Calu3 (cell line): ENCODE measurements around the gene KLC1. TPM values are rescaled to one million over a fixed set of nuclear protein-coding genes. Genes with fewer than 3 reads are reported as not detected.

Experiments
- BruUV-seq: library from RNA; stranded (reverse); fragments of 400-500 nt; replicated peaks from 2 replicates; lab custom pipeline; 2021; lab: Mats Ljungman, UMichigan
- CTCF ChIA-PET: fragments of 300-600 bp; sonication (Branson Sonifier 250); formaldehyde crosslinking; loops from one replicate; lab custom pipeline; 2022; ENCODE audit warnings: antibody characterized with exemption; lab: Charles Lee
- DNase-seq: peaks from one replicate; pipeline ENCODE4 v3.0.0; 2022
- H3K27ac Mint-ChIP-seq: one replicate; pipeline ENCODE4 v1.8.0; 2022; ENCODE audit warnings: mixed read lengths; ENCODE audit not compliant: unreplicated experiment
- H3K27me3 Mint-ChIP-seq: one replicate; pipeline ENCODE4 v1.8.0; 2022; ENCODE audit warnings: mixed read lengths; ENCODE audit not compliant: unreplicated experiment
- H3K36me3 Mint-ChIP-seq: one replicate; pipeline ENCODE4 v1.8.0; 2022; ENCODE audit warnings: mild to moderate bottlenecking, moderate library complexity, mixed read lengths; ENCODE audit not compliant: insufficient read depth, unreplicated experiment
- H3K4me1 Mint-ChIP-seq: one replicate; pipeline ENCODE4 v1.8.0; 2022; ENCODE audit warnings: mild to moderate bottlenecking, low read depth, mixed read lengths; ENCODE audit not compliant: unreplicated experiment
- H3K4me3 Mint-ChIP-seq: one replicate; pipeline ENCODE4 v1.8.0; 2022; ENCODE audit warnings: mild to moderate bottlenecking, low read depth, moderate library complexity, mixed read lengths; ENCODE audit not compliant: unreplicated experiment
- H3K9me3 Mint-ChIP-seq: one replicate; pipeline ENCODE4 v1.8.0; 2022; ENCODE audit warnings: low read depth, mixed read lengths; ENCODE audit not compliant: unreplicated experiment
- intact Hi-C: fragments of 100-400 bp; cut with micrococcal nuclease; formaldehyde crosslinking; loops from one replicate; pipeline ENCODE4 v1.10.0; 2022; ENCODE audit not compliant: unreplicated experiment
- total RNA-seq: library from RNA; stranded (reverse); gene quantifications from 2 replicates; pipeline ENCODE4 v1.2.3, GENCODE V29; 2022
- TF ChIP-seq, protein P1 (sequence below): fragments of 200-600 bp; IDR thresholded peaks from one replicate; pipeline ENCODE4 v1.8.0; 2022; ENCODE audit warnings: antibody characterized with exemption; ENCODE audit not compliant: unreplicated experiment

Gene KLC1
- total RNA-seq, 1 experiment from 2014 or later = 124 TPM

DNA sequence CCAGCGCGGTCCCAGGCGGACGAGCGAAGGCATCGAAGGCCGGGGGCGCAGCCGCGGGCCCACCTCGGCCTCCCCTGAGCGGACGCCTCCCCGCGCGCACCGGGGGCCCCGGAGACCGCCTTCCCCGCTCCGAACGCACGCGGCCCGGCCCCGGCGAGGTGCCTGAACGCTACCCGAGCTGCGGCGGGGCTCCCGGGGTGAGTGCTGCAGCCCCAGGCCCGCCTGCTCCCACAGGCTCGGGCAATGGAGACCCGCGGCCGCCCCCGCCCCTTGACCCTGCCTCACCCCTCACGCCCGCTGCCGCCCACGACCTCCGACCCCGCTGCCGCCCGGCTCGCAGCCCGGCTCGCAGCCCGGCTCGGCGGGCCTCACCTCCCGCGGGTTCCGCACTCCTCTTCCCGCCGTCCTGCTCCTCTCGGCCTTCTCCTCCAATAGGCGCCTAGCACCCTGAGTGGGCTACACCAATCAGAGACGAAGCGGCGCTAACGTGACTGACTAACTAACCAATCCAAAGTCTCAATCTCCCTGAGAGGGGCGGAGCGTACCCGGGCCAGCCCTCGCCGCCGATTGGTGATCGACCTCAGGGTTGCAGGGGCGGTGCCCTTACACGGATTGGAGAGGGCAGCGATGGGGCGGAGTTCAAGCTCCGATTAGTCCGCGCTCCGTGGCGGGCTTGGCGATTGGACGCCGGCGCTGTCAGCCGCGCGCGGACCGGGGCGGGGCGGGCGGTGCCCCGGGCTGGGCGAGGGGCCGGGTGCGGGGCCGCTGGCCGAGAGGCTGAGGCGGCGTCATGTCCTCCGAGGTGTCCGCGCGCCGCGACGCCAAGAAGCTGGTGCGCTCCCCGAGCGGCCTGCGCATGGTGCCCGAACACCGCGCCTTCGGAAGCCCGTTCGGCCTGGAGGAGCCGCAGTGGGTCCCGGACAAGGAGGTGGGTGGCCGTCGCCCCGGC is 86.3 kb downstream of the KLC1 start, which contains the start of the genes XRCC3 and ZFYVE21:
Gene XRCC3 (minus strand): TSS at position 400 of the 949 bp plus-strand sequence. CDS start 4,364 bp downstream, outside the sequence.
Gene ZFYVE21 (plus strand): TSS at position 759 of the 949 bp plus-strand sequence. CDS start 32 bp downstream, at position 791.
- peak within 1 kb of the TSS; percentile 100 for H3K27ac Mint-ChIP-seq
- TF ChIP-seq, protein P1, sequence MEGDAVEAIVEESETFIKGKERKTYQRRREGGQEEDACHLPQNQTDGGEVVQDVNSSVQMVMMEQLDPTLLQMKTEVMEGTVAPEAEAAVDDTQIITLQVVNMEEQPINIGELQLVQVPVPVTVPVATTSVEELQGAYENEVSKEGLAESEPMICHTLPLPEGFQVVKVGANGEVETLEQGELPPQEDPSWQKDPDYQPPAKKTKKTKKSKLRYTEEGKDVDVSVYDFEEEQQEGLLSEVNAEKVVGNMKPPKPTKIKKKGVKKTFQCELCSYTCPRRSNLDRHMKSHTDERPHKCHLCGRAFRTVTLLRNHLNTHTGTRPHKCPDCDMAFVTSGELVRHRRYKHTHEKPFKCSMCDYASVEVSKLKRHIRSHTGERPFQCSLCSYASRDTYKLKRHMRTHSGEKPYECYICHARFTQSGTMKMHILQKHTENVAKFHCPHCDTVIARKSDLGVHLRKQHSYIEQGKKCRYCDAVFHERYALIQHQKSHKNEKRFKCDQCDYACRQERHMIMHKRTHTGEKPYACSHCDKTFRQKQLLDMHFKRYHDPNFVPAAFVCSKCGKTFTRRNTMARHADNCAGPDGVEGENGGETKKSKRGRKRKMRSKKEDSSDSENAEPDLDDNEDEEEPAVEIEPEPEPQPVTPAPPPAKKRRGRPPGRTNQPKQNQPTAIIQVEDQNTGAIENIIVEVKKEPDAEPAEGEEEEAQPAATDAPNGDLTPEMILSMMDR = no peak
- peaks cover 58% of the 10 kb centered on the region for H3K36me3 Mint-ChIP-seq
- peaks cover 22% of the 10 kb centered on the region for H3K4me1 Mint-ChIP-seq
- intact Hi-C loops = no loop called here
- H3K4me3 Mint-ChIP-seq = peak within 1 kb of the TSS; percentile 94
- DNase-seq = peak; percentile 99
- no peaks in the 10 kb centered on the region for H3K27me3 Mint-ChIP-seq
- BruUV-seq = no TSS peak
- CTCF ChIA-PET = interaction anchor here (0.5 kb wide), 1 partner anchor 315 kb away, joined by 3 read pairs; no protein-coding TSS in a partner anchor
- no peaks in the 10 kb centered on the region for H3K9me3 Mint-ChIP-seq

DNA sequence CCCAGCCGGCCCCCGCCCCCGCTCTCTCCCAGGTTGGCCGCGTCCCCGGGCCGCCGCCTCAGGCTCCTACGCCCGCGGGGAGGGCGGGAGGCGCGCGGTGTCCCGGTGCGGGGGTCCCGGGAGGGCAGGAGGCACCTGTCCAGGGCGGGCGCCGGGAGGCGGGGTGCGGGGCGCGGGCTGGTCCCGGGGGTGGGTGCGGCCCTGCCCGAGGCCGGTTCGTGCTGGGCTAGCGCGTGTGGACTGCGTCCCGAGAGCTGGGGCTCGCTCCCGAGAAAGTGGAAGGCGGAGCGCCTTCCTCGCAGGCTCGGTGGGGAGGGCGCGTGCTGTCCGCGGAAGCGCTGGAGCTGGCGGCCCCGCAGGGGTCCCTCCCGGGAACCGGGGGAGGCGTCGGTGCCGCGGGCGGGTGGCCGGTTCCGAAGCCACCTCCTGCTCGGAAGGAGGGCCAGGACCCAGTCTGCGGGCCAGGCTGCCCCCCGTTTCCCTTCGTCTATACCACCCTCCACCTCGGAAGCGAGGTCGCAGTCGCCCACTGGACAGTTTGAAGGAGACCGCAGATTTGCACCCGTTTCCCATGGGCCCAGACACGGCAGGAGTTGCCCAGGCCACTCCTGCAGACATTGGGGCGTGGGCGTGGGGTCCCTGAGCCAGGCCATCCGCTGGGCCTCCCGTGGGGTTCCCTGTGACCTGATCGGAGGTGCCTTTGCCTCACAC is 87.2 kb downstream of the KLC1 start:
- CTCF ChIA-PET = interaction anchor here (0.5 kb wide), 1 partner anchor 316 kb away, joined by 3 read pairs; no protein-coding TSS in a partner anchor
- Mint-ChIP-seq H3K27me3 (no peaks in the 10 kb centered on the region), H3K36me3 (peaks cover 53% of the 10 kb centered on the region), H3K27ac (no peak overlapping the region), H3K4me1 (peaks cover 23% of the 10 kb centered on the region), H3K4me3 (peak overlapping the region; percentile 94), H3K9me3 (no peaks in the 10 kb centered on the region)
- TF ChIP-seq, protein P1 = no peak
- BruUV-seq = no TSS peak
- peak; percentile 25 for DNase-seq
- intact Hi-C loops = no loop called here

DNA sequence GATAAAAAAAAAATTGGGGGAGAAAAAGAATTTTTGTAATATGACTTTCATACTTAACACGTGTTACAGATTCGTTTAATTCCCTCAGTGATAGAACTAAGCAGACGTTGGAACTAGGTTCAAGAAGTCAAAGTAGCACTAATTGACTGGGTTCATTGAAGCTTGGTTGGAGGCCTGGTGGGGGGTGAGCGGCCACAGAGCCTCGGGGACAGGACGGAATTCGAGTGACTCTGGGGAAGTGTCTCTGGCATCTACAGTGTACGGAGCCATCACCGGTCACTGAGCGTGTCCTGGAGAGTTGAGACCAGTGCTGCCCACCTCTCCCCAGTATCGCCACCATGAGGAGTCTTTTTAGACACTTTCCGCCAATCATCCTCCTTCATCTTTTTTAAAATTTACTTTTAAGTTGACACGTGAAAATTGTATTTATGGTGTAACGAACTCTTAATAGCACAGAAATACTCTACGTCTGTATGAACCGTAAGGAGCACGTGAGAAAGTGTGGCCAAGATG is 87.9 kb downstream of the KLC1 start:
- Mint-ChIP-seq H3K4me3 (peak overlapping the region; percentile 94), H3K27me3 (no peaks in the 10 kb centered on the region), H3K9me3 (no peaks in the 10 kb centered on the region), H3K27ac (no peak overlapping the region), H3K4me1 (peaks cover 30% of the 10 kb centered on the region), H3K36me3 (peaks cover 46% of the 10 kb centered on the region)
- TF ChIP-seq, protein P1 = no peak
- DNase-seq = no peak
- TSS peak; percentile 68 for BruUV-seq
- intact Hi-C loops = no loop called here
- CTCF ChIA-PET = no interaction called here

DNA sequence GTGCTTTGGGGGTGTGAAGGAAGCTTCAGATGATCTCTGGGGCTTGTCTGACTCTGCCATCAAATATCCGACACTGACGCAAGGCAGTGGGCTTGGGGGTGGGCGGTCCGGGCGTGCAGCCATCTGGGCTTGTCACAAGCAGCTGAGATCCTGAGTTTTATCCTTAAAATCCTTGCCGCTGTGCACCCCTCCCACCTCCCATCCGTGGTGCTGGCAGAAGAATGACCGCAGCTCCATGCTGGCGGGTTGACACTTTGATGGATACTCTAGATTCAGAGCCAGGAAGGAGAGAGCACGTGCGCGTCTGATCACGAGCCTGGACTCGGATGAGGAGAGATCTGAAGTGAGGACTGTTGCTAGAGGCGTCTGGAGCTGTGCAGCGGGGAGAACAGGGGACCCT is 89.6 kb downstream of the KLC1 start:
- peaks cover 23% of the 10 kb centered on the region for H3K4me1 Mint-ChIP-seq
- intact Hi-C loops = no loop called here
- CTCF ChIA-PET = interaction anchor here (0.5 to 0.6 kb wide), 2 partner anchors 59 to 1123 kb away, joined by 5 to 10 read pairs; no protein-coding TSS in a partner anchor
- no peak overlapping the region for H3K27ac Mint-ChIP-seq
- H3K4me3 Mint-ChIP-seq = no peak overlapping the region
- DNase-seq = no peak
- BruUV-seq = no TSS peak
- no peaks in the 10 kb centered on the region for H3K27me3 Mint-ChIP-seq
- no peaks in the 10 kb centered on the region for H3K9me3 Mint-ChIP-seq
- H3K36me3 Mint-ChIP-seq = peaks cover 38% of the 10 kb centered on the region
- TF ChIP-seq, protein P1 = no peak
